Germinal center (tissue), 1 donor: ENCODE results near the gene SFXN2.
"Not testable (repeated sequence)": the region's sequence is repeated elsewhere in the genome, so short reads cannot be mapped to it uniquely, and the experiment has no call there.

ENCODE experiments used
- DNase-seq: peaks from one replicate; pipeline ENCODE4 v3.0.0; 2012; ENCODE audit warnings: mixed read lengths, low spot score

The SFXN2 gene

DNA sequence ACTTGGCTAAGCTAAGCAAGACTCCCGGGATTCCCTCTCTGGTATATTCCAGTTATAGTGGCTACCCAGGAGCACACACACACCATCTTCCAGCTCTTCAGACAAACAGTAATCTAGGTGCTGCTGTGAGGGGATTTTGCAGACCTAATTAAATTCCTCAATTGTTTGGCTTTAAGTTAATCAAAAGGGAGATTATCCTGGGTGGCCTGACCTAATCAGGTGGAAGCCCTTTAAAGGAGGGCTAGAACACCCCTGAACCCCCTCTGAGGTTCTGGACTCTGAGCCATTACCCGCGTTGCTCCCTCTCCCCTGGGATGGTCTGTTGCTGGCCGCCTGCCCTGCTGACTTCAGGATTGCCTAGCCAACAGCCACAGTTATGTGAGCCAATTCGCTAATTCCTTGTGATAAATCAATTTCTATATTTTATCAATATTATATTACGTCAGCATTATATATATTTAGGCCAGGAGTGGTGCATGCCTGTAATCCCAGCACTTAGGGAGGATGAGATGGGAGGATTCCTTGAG is 6.4 kb downstream of the SFXN2 start:
- DNase-seq, result no peak

DNA sequence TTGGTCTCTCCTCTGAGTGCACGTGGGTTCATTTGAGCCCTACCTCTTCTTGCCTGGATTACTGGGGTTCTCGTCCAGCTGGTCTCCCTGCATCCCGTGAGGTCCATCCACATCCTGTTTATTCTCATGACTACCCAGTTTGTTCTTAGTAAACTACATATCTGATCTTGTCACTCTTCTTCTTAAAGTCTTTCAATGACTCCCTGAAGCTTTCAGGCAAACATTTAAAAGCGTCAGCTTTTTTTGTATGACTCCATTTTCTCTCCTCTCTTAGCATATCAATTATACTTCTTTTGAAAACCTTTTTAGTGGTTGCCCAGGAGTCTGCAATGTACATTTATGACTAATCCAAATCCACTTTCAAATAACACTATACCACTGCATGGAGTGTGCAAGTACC is 7.5 kb downstream of the SFXN2 start:
- DNase-seq, result no peak

DNA sequence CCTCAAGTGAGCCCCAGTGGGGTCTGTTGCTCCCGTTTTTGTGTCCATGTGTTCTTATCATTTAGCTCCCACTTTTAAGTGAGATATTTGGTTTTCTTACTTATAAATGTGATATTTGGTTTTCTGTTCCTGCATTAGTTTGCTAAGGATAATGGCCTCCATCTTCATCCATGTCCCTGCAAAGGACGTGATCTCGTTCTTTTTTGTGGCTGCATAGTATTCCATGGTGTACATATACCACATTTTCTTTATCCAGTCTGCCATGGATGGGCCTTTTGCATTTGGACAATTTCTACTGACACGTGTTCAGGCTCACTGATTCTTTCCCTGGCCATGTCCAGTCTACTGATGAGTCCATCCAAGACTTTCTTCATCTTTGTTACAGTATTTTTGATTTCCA is 9.6 kb downstream of the SFXN2 start:
- DNase-seq, result no peak

DNA sequence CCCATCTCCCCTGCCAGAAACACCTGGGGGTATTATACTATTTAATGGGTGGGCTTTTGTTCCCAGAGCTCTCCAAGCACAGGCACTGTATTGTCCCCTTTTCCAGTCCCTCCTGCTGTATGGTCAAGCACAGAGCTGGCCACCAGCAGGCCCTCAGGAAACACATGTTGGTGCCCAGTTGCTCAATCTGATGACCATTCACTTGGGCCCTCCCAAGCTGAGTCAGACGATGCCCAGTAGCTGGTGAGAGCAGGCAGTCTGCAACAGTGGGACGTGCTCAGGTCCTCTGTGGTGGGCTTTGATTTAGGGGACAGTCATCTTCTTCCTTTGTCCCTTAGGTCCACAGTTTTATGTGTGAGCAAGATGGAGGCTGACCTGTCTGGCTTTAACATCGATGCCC is 11.8 kb downstream of the SFXN2 start:
- no peak for DNase-seq

DNA sequence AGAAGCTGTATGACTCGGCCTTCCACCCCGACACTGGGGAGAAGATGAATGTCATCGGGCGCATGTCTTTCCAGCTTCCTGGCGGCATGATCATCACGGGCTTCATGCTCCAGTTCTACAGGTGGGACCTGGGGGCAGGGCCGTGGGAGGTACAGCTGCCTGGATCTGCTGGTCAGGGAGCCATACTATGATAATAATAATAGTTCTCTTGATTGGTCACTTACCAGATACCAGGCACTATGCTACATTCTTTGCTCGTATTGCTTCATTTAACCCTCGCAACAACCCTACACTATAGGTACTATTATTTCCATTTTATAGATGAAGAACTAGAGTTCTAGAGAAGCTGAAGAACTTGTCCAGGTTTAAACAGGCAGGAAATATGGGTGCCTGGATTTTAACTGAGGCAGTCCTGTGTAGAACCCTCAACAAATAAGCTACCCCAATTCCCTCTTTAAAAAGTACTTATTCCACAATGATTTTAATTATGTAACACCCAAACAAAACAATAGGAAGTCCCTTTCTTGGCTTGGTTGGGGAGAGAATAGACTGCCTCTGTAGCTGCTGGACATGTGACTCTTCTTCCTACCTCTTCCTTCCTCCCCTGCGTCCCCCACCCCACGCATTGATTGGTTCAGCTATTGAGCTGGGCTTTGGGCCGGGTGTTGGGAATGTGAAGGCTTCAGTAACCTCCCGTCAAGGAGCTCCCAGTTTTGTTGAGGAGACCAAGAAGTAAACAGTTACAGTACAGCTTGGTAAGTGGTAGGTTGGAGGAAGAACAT is 12.8 kb downstream of the SFXN2 start:
- no peak for DNase-seq

DNA sequence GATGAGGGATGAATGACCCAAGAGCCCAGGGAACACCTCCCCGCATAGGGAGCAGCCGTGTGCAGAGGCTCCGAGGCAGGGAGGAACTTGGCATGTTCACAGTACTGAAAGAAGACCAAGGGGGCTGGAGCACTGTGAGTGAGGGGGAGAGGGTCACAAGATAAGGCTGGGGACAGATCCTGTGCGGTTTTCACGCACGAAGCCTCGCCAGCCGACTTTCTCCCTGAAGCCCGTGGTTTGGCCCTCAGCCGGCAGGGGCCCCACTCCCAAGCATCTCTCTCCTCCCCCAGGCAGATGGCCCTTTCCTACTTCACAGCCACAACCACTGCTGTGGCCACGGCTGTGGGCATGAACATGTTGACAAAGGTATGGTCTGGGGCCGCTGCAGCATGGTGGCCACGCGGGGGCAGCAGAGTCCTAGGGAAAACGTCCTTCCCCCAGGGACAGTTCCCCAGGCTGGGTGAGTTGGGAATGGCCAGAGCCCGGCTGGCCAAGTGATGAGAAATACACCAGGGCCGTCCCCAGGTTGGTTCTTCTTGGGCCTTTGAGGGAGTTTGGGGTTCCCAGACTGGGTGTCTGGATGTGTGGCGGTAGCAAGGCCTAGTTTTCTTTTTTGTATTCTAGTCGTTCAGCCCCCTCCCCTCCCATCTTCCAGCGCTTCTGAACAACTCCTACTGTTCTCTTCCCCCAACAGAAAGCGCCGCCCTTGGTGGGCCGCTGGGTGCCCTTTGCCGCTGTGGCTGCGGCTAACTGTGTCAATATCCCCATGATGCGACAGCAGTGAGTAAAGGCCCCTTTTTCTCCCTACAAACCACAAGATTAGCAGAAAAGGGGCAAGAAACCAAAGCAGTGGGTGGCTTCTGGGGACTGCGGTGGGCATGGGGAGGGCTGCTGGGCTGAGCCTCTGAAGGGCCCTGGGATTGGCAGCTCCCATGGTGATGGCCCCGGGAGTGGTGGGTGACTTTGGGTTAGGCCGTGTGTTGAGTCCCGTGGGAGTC is 14.9 kb downstream of the SFXN2 start:
- peak; percentile 52 for DNase-seq

DNA sequence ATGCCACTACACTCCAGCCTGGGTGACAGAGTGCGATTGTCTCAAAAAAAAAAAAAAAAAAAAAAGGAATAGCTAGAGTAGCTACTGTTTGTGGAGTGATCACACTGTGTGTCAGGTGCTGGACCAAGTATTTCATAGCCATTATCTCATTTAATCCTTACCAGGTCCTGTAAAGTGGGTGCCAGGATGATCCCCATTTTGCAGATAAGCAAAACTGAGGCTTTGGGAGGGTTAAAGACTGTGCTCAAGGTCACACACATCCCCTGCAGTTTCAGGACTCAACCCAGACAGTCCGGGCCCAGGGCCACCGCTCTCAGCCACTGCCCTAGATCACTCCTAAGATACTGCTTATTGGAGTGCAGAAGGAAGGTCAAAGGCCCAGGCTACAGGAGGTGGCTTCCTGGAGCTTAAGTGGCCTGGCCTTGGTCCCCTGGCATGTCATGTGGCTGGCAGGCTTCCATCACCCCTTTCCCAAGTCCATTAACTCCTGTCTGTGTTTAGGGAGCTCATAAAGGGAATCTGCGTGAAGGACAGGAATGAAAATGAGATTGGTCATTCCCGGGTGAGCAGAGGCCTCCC is 16.9 kb downstream of the SFXN2 start:
- DNase-seq, result no peak

DNA sequence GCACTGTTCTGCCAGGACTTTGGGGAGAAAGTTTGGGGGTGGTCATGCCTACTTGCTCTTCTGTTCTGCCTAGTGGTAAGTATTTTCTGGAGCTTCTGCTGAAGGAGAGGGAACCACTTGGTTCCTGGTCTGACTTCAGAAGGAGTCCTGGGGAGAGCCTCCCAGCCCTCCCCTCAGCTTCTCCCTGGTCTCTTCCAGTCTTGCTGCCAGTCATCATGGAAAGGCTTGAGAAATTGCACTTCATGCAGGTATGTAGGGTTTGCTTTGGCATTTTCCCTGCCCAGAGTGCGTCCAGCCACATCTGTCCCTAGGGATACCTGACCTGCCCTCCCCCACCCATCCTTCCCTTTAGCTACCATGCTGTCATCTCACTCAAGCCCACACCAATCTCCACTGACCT is 18.2 kb downstream of the SFXN2 start:
- DNase-seq, result no peak

DNA sequence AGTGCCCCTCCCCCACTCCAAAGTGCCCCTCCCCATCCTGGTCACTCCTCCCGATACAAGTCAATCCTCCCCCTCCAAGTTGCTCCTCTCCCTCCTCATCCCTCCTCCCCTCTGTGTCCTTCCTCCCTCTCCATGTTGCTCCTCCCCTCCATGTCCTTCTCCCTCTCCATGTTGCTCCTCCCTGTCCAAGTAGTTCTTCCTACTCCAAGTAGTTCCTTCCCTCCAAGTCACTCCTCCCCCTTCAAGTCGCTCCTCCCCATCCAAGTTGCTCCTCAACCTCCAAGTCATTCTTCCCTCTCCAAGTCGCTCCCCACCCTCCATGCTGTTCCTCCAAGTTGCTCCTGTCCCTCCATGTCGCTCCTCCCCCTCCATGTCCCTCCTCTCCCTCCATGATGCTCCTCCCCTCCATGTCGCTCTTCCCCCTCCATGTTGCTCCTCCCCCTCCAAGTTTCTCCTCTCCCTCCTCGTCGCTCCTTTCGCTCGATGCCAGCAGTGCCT is 20.7 kb downstream of the SFXN2 start:
- no peak for DNase-seq

DNA sequence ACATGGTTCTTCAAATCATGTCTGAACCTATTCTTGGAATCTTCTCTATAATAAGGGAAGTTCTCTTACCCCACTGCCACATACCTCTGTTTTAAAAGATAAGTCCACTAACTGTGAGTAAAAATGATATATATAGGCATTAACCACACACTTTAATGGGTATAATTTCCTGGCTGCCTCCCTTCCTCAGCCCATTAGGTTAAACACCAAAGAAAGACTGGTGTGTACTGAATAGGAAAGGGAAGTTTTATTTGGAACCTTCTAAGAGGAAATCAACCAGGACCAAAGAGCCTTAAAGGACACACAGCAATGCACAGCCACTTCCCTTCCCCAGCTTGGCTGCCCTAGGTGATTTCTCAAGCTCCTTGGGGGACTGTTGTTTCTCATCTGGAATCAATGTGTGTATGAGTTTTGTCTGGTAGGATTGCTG is 24.3 kb downstream of the SFXN2 start:
- DNase-seq, result no peak

DNA sequence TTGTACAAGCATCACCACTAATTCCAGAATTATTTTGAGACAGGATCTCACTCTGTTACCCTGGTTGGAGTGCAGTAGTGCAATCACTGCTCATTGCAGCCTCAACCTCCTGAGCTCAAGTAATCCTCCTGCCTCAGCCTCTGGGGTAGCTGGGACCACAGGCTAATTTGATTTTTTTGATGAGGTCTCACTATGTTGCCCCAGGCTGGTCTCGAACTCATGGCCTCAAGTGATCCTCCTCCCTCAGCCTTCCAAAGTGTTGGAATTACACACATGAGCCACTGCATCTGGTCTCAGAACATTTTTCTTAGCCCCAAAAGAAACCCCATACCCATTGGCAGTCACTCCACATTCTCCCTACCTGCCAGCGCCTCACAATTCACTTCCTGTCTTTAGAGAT is 25.8 kb downstream of the SFXN2 start:
- no peak for DNase-seq

DNA sequence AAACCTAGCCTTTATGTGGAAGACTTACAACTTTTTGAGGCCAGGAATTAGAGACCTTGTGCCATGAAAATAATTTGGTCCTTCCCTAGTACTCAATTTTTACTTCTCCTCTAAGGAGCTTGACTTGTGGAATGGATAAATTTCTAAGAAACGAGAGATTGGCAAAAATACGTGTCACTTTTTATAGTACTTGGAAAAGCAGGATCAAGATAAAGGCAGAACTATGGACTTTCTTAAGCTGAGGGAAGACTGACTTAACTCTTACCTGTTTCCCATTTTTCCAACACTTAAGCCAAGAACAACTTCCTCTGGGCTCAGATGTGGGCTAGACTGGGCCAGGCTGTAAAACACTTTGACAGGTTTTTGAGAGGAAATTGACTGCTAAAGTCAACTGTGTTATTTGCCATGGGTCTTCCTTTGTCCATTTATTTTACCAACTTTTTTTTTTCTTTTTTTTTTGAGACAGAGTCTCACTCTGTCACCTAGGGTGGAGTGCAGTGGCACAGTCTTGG is 27.3 kb downstream of the SFXN2 start:
- DNase-seq, result no peak

DNA sequence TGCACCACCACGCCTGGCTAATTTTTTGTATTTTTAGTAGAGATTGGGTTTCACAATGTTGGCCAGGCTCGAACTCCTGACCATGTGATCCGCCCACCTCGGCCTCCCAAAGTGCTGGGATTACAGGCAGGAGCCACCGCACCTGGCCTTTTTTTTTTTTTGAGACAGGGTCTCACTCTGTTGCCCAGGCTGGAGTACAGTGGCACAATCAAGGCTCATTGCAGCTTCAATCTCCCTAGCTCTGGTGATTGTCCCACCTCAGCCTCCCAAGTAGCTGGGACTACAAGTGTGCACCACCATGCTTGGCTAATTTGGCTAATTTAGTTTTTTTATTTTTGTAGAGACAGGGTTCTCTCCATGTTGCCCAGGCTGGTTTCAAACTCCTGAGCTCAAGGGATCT is 27.9 kb downstream of the SFXN2 start:
- not testable (repeated sequence) for DNase-seq

DNA sequence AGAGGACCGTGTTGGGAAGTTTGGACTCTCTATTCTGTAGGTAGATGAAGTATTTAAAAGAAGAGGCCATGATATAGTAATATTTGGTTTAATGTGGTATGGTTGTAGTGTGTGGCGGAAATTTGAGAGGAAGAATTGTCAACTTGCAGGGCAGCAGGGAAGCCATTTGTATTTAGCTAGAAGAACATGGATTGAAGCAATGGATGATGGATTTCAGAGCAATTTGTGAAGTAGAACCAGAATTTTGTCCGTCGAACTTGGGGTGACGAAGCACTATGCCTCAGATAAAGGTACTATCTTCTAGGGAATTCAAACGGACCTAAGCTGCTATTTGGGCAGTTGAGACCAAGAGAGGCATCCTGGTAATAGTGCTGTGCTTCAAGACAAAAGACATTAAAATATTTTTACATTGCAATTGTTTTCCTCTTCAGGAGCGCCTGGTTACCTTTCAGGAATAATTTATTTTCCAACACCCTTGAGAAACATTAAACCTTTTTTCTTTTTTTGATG is 28.7 kb downstream of the SFXN2 start:
- DNase-seq, result no peak

DNA sequence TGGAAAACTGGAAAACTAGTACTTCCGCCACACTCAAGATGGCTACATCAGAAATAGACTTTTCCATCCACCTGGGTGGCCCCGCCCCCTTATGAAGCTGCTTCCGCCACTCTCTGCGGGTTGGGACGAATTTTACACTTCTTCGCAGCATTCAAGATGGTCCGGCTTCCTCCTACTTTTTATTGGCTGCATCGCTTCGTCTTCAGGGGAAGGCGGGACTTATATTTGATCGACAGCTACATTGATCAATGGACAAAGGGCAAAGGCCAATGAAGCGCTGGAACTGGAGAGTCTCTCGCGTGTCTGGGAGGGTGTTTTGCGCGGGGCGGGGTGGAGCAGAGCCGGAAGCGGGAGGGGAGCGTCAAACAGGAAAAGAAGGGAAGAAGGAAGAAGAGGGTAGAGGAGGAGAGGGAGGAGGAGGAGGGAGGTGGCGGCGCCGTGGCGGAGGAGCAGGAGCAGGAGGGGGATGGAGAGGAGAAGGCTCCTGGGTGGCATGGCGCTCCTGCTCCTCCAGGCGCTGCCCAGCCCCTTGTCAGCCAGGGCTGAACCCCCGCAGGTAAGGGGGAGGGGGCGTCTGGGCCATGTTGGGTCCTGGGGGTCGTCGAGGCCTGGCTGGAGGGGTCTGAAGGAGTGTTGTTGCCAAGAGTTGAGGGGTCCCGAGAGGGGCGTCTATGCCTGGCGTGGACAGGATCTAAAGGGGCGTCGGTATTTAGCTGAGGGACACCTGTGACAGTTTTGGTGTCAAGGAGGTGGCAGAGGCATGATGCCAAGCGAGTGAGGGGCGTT is 29.3 kb downstream of the SFXN2 start, which contains the start of gene WBP1L:
Gene WBP1L, plus strand, starts transcription at position 361 of the 786 bp plus-strand sequence. Its CDS starts 106 bp downstream, at position 467.
- DNase-seq, result peak; percentile 97

DNA sequence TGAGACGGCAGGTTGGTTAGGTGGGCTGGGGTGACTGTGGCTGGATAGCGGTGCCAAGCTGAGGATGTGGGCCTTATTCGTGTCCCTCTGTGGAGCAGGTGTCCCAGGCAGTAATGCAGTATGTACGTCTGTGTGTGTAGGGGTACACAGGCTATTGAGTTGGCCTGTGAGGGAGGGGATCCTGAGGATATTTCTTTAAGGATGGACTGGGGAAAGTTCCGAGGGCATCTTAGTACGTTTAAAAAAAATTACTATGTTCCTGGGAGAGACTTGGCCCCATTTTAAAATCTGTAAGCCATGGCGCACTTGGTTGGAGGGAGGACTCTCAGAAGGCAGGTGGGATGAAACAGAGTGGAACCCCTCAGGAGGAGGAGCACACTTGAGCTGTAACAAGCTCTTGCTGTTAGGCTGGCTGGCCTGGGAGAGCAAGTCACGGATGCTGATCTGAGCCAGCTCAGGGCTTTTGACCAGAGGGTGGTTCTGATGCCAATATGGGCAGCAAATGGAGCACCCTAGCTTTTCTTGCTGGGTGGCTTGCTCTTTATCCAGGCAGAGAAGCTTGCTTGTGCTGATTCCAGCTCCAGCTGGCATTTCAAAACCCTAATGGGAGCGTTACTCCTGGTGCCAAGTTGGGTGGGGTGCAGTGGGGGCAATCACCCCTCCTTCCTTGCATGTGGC is 30.1 kb downstream of the SFXN2 start:
- peak; percentile 23 for DNase-seq

DNA sequence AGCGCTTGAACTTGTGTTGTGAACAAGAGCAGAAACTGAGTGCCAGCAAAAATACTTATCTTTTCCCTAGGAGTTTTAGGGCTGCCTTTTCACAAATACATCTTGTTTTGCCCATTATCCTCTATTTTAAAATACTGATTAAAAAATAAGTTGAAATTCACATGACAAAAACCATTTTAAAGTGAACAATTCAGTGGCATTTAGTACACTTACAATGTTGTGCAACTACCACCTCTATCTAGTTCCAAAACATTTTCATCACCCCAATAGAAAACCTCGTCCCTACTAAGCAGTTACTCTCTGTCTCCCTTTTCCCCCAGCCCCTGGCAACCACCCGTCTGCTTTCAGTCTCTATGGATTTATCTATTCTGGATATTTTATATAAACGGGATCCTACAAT is 30.7 kb downstream of the SFXN2 start:
- no peak for DNase-seq

DNA sequence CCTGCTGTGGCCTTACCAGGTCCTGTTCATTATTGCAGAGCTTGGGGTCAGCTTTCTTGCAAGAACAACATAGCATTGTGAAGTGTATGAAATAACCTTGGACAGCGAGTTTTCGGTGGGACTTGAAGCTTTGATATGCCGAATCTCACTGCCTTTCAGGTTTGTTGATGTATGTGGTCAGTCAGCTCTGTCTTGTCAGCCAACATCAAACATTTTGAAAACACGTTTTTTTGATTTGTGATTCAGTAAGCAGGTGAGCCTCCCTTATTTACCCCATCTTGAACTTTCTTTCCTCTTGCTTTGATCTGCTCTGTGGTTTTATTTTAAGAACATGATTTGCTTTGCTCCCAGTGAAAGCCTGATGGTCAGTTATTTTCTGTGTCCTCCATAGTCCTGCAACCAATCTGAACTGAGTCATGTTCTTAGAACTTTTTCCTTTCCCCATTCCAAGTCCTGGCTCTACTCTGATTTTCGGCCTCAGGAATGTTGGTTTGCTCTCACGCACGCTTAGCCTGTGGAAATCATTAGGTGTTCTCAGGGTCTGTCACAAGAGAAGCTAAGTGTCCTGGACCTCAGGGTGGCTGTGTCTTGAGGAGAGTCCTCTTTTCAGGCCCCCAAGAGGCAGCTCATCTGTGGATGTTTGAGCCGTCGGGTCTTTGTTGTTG is 38.0 kb downstream of the SFXN2 start:
- no peak for DNase-seq

DNA sequence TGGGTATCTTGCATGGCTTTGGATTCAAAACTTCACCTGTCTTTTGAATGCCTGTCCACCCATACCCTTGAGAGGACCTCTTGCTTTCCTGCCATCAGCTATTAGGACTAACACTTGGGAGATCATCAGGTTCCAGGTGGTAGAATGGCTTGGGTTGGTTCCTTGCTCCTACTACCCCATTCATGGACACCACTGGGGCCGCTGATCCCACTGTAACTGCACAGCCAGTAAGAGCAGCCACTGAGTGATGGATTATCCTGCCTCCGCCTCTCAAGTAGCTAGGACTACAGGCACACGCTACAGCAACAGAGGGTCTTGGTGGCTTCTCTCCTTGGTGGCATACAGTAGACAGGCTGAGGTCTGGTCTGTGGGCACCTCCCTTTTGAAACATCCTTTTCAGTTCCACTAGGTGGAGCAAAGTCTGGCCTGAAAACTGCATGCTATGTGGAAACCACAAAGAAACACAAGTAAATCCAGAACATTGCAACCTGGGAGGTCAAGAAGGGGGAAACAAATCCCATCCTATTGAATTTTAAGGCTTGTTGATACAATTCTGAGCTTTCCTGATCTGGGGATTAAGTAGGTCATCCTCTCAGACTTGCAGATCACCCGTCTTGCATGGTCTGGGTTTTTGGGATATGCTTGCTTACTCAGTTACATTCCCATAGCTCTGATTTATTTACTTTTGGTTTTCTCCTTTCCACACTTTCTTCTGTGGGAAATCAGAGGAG is 38.7 kb downstream of the SFXN2 start:
- peak; percentile 21 for DNase-seq
